Measurements from ENCODE around the gene EFCAB8.
"Not testable (repeated sequence)": the region's sequence is repeated elsewhere in the genome, so short reads cannot be mapped to it uniquely, and the experiment has no call there.

The EFCAB8 gene

GRCh38 chr20:32960849-32961731, 102.4 kb downstream of the EFCAB8 start:
- no peak for DNase-seq

- DNase-seq: no peak
Measured at GRCh38 chr20:32962053-32962452, 103.3 kb downstream of the EFCAB8 start.

- DNase-seq: not testable (repeated sequence)
Measured at GRCh38 chr20:32962646-32963045, 103.9 kb downstream of the EFCAB8 start.

GRCh38 chr20:32963176-32963575, 104.5 kb downstream of the EFCAB8 start:
- DNase-seq: no peak

GRCh38 chr20:32964575-32964974, 105.9 kb downstream of the EFCAB8 start:
- no peak for DNase-seq

- no peak for DNase-seq
Measured at GRCh38 chr20:32965115-32965514, 106.4 kb downstream of the EFCAB8 start.

- peak; percentile 32 for DNase-seq
Measured at GRCh38 chr20:32965581-32966373, 107.1 kb downstream of the EFCAB8 start.

GRCh38 chr20:32966382-32966781, 107.7 kb downstream of the EFCAB8 start:
- DNase-seq: no peak

- peak; percentile 62 for DNase-seq
Measured at GRCh38 chr20:32966881-32967781, 108.4 kb downstream of the EFCAB8 start.

- peak; percentile 71 for DNase-seq
Measured at GRCh38 chr20:32967961-32968457, 109.3 kb downstream of the EFCAB8 start.

- DNase-seq: peak; percentile 76
Measured at GRCh38 chr20:32968478-32969241, 109.9 kb downstream of the EFCAB8 start.

- DNase-seq: no peak
Measured at GRCh38 chr20:32969356-32970114, 110.8 kb downstream of the EFCAB8 start.

GRCh38 chr20:32970115-32970972, 111.6 kb downstream of the EFCAB8 start:
- no peak for DNase-seq

- no peak for DNase-seq
Measured at GRCh38 chr20:32970973-32971300, 112.2 kb downstream of the EFCAB8 start.

- DNase-seq: peak; percentile 39
Measured at GRCh38 chr20:32971703-32972161, 113.0 kb downstream of the EFCAB8 start.

GRCh38 chr20:32972181-32973076, 113.7 kb downstream of the EFCAB8 start:
- peak; percentile 85 for DNase-seq

GRCh38 chr20:32973077-32973717, 114.5 kb downstream of the EFCAB8 start:
- no peak for DNase-seq
